MV-4-11 (cell line): ENCODE measurements around the gene SEC63.
"Not testable (repeated sequence)": the region's sequence is repeated elsewhere in the genome, so short reads cannot be mapped to it uniquely, and the experiment has no call there.

Source experiments
- DNase-seq: peaks from one replicate; lab custom pipeline; 2025; lab: John Stamatoyannopoulos, UW

Gene SEC63

GRCh38 chr6:107973594-107973993 is 15.6 kb upstream of the SEC63 start:
- DNase-seq, result no peak

GRCh38 chr6:107972413-107973096 is 14.5 kb upstream of the SEC63 start:
- no peak for DNase-seq

DNA sequence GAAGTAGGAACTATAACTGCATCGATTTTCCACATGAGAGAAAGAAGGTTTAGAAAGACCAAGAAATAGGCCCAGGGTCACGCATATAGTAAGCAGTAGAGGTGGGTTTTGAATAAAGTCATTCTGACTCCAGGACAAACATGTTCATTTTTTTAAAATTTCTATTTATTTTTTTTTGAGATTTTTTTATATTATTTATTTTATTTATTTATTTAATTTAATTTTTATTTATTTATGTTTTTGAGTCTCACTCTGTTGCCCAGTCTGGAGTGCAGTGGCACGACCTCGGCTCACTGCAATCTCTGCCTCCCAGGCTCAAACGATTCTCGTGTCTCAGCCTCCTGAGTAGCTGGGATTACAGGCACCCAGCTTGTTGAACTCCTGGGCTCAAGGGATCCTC is 13.2 kb upstream of the SEC63 start:
- no peak for DNase-seq

- DNase-seq, result no peak
Measured at GRCh38 chr6:107970255-107970654, 12.2 kb upstream of the SEC63 start.

DNA sequence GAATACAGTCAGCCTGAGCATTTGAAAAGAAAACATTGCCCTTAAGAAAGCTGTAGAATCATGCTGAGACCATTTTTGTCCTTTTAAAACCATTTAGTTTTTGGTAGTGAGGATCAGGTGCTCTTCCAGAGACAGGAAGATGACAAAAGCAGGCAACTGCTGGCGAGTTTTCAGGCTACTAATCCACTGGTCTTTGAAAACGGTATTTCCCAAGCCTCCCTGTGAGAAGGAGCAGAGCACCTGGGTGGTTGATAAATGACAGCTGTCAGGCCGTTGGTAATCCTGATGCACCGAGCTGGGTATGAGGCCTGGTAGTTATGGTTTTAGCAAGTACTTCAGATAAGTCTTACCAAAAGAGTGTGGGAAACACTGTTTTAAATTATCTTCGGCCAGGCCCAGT is 10.1 kb upstream of the SEC63 start:
- DNase-seq, result no peak

- DNase-seq, result no peak
Measured at GRCh38 chr6:107965746-107966145, 7.7 kb upstream of the SEC63 start.

DNA sequence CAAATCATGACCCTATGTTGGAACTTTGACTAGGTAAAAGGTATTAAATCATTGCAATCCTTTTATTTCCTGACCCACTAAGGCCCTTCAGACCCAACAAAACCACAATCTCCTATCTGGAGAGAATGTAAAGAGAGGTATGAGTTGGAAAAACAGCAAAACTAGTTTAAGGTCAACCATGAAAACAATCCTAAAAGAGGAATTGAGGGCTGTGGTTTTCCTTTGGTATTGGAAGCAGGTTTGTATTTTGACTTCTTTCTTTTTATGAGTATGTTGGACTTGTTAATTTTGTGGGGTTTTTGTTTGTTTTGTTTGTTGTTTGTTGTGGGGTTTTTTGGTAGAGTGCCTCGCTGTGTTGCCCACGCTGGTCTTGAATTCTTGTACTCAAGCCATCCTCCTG is 4.7 kb upstream of the SEC63 start:
- DNase-seq, result peak; percentile 25

DNA sequence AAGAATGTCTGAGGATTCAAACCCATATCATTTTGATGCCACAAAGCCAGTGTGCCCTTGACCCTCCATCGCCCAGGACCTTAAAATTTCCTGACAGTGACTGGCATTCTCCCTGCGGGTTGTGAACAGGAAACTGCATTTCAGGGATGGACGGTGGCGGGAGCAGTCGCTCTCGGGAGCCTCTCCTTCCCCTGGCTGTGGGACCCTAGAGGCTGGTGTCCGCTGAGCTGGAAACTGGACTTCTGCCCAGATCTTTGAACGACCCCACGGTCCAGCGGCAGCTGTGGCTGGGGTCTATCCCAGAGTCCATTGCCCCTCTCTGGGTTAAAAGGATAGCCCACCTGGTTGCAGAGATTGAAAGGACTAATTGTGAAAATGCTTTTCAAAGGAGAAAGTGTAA is 1.4 kb upstream of the SEC63 start:
- no peak for DNase-seq

DNA sequence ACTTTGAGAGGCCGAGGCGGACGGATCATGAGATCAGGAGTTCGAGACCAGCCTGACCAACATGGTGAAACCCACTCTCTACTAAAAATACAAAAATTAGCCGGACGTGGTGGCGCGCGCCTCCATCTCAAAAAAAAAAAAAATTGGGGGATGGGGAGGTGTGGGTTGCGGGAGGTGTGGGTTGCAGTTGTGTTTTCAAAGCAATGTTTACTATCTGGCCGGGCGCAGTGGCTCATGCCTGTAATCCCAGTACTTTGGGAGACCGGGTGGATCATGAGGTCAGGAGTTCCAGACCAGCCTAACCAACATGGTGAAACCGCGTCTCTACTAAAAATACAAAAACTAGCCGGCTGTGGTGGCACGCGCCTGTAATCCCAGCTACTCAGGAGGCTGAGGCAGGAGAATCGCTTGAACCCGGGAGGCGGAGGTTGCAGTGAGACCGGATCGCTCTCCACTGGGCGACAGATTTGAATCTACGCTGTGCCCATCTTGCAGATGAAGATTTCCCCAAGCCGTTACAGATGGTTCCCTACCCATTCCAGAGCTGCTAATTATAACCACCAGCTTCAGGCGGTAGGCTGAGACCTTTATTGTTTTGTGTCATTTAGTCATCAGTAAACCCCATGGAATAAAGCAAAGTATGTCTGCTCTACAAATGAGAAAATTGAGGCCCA is 818 bp upstream of the SEC63 start:
- DNase-seq, result peak; percentile 25

GRCh38 chr6:107957308-107957908 is 600 bp downstream of the SEC63 start:
- DNase-seq, result peak; percentile 83

DNA sequence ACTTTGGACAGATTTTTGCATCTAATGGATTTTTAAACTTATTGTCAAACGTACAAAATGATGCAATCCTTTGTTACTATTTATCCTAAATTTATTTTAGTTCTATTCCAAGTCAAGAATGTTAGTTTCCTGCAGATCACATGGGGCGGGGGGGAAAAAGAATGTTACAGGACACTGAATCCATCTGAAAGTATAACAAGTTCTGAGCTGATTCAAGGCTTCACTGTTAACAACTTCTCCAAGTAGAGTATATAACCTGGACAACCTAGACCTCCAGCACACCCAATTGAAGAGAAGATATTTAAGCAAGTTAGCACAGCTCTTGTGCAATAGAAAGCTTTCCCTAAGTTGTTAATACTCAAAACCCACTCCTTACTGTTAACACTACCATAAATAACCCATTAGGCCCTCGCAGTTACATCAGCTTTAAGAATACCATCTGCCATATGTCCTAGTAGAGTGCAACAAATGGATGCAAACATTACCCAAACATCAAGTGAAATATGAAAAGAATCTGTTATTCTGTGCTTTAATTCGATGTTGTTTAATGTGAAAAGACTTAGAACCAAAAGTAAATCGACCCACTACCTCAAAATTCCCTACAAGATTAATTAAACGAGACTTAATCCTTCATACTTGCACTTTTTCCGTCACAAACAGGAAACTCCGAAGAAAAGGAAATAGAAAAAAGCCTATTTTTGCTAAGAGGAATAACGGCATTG is 1.3 kb downstream of the SEC63 start:
- peak; percentile 87 for DNase-seq

- DNase-seq, result no peak
Measured at GRCh38 chr6:107956181-107956580, 1.8 kb downstream of the SEC63 start.

DNA sequence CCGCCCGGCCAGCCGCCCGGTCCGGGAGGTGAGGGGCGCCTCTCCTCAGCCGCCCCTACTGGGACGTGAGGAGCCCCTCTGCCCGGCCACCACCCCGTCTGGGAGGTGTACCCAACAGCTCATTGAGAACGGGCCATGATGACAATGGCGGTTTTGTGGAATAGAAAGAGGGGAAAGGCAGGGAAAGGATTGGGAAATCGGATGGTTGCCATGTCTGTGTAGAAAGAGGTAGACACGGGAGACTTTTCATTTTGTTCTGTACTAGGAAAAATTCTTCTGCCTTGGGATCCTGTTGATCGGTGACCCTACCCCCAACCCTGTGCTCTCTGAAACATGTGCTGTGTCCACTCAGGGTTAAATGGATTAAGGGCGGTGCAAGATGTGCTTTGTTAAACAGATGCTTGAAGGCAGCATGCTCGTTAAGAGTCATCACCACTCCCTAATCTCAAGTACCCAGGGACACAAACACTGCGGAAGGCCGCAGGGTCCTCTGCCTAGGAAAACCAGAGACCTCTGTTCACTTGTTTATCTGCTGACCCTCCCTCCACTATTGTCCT is 4.1 kb downstream of the SEC63 start:
- DNase-seq, result not testable (repeated sequence)

DNA sequence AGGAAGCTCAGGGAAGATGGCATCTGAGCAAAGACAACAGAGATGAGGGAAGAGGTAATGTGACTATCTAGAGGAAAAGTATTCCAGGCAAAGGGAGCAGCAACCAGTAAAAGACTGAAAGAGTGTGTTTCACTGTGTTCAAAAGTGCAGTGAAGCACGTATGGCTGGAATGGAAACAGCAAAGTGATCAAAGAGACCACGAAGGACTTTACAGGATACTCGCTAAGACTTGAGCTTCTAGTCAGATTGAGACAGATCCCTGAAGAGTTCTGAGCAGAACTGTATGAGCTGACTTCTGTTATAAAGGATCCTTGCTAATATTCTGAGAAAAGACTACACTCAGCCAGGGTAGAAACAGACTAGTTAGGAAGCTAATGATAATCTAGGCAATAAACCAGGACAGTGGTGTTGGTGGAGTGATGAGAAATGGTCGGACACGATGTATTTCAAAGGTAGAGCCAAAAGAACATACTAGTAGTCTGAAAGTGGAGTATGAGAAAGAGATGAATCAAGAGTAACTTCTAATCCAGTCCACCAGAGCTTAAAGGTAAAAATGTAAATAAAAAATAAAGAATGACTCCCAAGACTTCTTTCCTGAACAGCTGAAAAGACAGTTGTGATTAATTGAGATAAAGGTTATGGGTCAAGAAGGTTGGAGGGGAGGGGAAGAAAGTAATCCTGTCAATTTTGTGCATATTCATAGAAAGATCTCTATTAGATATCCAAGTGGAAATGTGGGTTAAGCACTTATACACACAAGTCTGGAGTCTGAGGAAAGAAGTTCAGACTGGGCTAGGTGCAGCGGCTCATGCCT is 14.2 kb downstream of the SEC63 start:
- no peak for DNase-seq

GRCh38 chr6:107942142-107942541 is 15.9 kb downstream of the SEC63 start:
- no peak for DNase-seq

GRCh38 chr6:107941627-107942026 is 16.4 kb downstream of the SEC63 start:
- DNase-seq, result no peak

DNA sequence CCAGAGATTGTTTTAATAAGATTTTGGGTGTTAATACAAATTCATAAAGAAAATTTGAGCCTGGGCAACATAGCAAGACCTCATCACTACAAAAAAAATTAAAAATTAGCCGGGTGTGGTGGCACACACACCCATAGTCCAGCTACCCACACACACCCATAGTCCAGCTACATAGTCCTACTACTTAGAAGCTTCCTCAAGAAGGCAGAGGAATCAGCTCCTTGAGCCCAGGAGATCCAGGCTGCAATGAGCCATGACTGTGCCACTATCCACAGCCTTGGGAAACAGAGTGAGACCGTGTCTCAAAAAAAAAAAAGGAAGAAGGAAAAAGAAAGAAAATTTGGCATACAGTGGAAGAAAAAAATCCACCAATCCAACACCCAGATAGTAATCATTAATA is 16.8 kb downstream of the SEC63 start:
- no peak for DNase-seq

DNA sequence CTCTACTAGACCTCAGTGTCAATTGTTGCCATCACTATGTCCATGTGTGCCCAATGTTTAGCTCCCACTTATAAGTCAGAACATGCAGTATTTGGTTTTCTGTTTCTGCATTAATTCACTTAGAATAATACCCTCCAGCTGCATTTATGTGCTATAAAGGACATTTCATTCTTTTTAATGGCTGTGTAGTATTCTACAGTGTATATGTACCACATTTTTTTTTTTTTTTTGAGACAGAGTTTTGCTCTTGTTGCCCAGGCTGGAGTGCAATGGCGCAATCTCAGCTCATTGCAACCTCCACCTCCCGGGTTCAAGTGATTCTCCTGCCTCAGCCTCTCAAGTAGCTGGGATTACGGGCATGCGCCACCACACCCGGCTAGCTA is 21.1 kb downstream of the SEC63 start:
- DNase-seq, result not testable (repeated sequence)

DNA sequence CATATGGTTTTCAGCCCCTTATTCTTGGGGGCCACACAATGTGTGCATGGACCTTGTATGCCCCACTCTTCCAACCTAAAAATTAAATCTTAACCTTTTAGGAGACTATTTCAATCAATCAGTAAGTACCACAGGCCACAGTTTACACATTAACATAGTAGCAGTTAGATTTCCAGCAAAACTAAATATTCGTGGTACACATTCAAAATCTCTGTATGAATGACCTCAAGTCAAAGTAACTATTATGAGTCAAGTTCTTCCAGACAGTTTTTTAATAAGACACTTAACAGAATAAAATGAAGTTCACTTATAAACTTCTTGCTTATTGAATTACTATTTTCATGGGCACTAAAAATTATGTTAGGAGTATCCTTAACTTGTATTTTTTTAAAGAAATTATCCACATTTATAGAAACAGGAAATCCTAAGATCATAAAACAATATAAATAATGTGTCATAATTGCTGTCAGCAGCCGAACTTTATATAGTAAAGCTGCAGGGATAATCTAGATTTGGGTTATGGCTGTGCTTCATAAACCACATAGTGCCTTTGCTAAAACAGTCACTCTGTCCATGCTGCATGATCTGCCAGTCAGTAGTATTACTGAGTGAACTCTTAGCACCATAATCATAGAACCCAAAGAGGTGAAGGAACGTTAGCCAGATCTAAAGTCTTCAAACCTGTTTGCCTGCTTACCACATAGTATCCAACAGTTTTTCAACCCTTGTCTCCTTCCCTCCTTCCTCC is 21.7 kb downstream of the SEC63 start:
- peak; percentile 8 for DNase-seq

DNA sequence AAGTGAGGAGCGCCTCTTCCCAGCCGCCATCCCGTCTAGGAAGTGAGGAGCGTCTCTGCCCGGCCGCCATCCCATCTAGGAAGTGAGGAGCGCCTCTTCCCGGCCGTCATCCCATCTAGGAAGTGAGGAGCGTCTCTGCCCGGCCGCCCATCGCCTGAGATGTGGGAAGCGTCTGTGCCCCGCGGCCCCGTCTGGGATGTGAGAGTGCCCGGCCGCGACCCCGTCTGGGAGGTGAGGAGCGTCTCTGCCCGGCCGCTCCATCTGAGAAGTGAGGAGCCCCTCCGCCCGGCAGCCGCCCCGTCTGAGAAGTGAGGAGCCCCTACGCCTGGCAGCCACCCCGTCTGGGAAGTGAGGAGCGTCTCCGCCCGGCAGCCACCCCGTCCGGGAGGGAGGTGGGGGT is 23.8 kb downstream of the SEC63 start:
- DNase-seq, result not testable (repeated sequence)

DNA sequence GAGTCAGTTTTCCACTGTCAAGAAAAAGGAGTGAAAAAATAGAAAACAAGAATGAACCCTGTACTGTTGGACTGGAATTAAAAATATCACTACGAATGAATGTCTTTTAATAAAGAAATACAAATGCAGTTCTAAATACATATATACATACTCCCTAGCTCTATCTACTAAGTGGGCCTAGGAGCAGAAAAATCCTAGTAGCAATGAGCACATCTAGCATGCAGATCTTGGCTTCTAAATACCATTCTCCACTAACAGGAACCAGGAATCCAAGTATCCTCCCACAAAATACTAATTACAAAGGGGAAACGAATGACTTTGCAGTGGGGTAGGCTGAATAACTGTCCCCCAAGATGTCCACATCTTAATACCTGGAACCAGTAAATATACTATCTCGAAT is 25.4 kb downstream of the SEC63 start:
- DNase-seq, result no peak
